WI38 (cell line): ENCODE data around the gene SRCIN1.

Experiments
- H3K4me3 ChIP-seq: 2 replicates; pipeline ENCODE4 v1.5.1; 2011; ENCODE audit warnings: low read depth, mild to moderate bottlenecking, control low read depth, low read length
- CTCF ChIP-seq: IDR thresholded peaks from 2 replicates; pipeline ENCODE4 v1.5.1; 2012; ENCODE audit warnings: low read depth, mild to moderate bottlenecking, control low read depth, low read length

Gene SRCIN1

GRCh38 chr17:38600906-38601305 lies 4.8 kb downstream of the SRCIN1 start:
- no peak for TF ChIP-seq CTCF
- no peak overlapping the region for H3K4me3 ChIP-seq

- no peak overlapping the region for H3K4me3 ChIP-seq
- TF ChIP-seq CTCF = no peak
These were observed 5.3 kb downstream of the SRCIN1 start for GRCh38 chr17:38600416-38600815.

DNA sequence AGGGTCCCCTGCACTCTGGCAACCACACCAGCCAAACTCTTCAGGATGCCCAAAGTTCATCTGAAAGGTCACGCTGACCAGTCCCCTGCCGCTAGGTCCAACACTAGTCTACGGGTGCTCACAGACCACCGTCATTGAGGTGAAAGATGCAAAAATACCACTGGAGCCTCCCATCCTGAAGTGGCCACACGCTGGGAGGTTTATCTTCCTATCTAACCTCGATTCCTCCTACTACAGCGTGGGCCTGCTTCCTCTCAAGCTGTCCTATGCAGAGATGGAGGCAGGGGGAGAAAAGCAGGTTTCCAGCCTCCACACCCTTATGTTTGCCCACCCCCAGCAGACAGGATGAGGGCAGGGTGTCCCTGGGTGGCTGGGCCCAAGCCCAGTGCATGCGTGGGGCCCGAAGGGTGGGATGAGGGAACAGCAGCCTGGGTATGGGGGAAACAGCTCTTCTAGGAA lies 6.3 kb downstream of the SRCIN1 start:
- no peak for TF ChIP-seq CTCF
- H3K4me3 ChIP-seq = no peak overlapping the region

GRCh38 chr17:38598995-38599394 lies 6.8 kb downstream of the SRCIN1 start:
- no peak overlapping the region for H3K4me3 ChIP-seq
- no peak for TF ChIP-seq CTCF

GRCh38 chr17:38598536-38598935 lies 7.2 kb downstream of the SRCIN1 start:
- no peak for TF ChIP-seq CTCF
- no peak overlapping the region for H3K4me3 ChIP-seq

DNA sequence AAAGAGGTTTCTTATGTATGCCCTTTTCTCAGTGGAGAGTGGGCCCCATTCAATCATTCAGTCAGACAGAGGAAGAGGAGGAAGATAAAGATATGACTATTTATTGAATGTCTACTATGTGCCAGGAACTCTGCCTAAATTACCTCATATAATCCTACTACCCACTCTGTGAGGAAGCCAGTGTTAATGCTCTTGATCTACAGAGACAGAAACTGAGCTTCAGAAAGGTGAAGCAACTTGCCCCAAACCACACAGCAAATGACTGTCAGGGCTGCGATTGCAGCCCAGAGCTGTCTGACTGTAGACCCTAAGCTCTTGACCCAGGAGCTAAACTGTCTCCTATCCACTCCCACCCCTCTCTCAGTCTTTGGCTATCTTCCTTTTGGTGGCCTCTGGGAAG lies 8.4 kb downstream of the SRCIN1 start:
- TF ChIP-seq CTCF = no peak
- H3K4me3 ChIP-seq = no peak overlapping the region

DNA sequence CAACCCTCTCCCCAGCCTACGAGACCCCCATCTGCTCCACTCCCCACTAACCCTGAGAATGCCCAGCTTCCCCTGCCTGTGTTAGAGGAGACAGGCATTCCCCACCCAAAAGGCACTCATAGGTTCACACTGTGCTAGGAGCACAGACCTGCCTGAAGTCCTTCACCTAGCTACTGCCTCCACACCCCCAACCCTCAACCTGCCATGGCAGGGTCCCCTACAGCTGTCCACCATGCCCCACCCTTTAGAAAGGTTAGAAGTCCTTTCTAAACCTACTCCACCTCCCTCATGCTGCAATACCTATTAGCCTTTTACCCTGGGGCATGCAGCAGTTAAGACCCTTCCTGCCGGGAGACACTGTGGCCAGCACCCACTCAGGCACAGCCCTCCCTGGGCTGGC lies 9.1 kb downstream of the SRCIN1 start:
- TF ChIP-seq CTCF = no peak
- no peak overlapping the region for H3K4me3 ChIP-seq
